ENCODE data around the gene RNF10. TPM values are rescaled to one million over a fixed set of nuclear protein-coding genes. Genes with fewer than 3 reads are reported as not detected.

RNF10 gene
- total RNA-seq (2022; extraction: Qiagen RNA extraction; ENCODE audit: low read depth) = 101 to 111 TPM (median 104 TPM) in 5 replicates

GRCh38 chr12:120534203-120534702 is at the start of gene RNF10:
TSS of gene RNF10 (plus strand) at chr12:120534356. CDS start at chr12:120534812, 456 bp downstream.

GRCh38 chr12:120495731-120496412 is 38.3 kb upstream of the RNF10 start, which contains the start of gene DYNLL1:
TSS of gene DYNLL1 (plus strand) at chr12:120496113. CDS start at chr12:120496422, 309 bp downstream.

DNA sequence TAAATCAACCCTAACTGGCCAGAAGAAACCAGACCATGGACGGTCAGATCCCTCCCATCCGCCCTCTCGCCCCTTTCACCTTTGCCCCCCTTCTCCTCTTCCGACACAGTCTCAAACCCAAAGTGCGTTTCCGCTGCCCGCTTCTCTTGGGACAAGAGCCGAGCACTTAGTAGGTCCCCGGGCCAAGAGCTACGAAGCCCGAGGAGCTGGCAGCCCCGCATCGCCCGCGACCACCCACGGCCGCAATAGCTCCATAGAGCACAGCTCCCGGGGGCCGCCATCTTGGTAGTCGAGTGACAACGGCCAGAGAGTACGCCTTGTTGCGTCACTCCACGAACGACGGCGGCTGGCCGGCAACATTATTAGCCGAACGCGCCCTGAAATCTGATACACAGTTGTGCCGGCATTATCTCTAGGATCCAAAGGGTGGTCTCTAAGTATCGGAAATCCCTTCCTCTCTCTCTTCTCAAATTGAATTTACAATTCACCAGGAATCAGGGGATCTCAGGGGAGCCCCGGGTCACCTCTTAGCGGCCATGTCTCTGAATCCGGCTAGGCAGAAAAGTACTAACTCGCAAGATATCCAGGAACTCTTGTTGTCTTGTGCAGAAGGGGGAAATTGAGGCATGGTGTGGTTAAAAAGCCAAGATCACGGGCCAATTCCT is 5.2 kb upstream of the RNF10 start, which contains the start of gene COQ5:
TSS of gene COQ5 (minus strand) at position 298 of the 665 bp plus-strand sequence. CDS start at position 281, 17 bp downstream.

GRCh38 chr12:120580787-120581723 is 46.9 kb downstream of the RNF10 start, which contains the start of gene POP5:
TSS of gene POP5 (minus strand) at chr12:120581402. CDS start at chr12:120581362, 40 bp downstream.

Other genes with a start within 250 kb of the RNF10 start
- gene RNU4-2, start 242.5 kb upstream of the RNF10 start, total RNA-seq (2022; extraction: Qiagen RNA extraction; ENCODE audit: low read depth) = 9.9 TPM in 1 of 5 replicates, not detected in the others
- not detected in 5 replicates for gene RNU4-1, start 241.1 kb upstream of the RNF10 start, total RNA-seq (2022; extraction: Qiagen RNA extraction; ENCODE audit: low read depth)
- 0.49 to 0.99 TPM (median 0.80 TPM) in 5 replicates for gene SIRT4, start 232.0 kb upstream of the RNF10 start, total RNA-seq (2022; extraction: Qiagen RNA extraction; ENCODE audit: low read depth)
- not detected in 5 replicates for gene PLA2G1B, start 206.6 kb upstream of the RNF10 start, total RNA-seq (2022; extraction: Qiagen RNA extraction; ENCODE audit: low read depth)
- gene MSI1, start 165.2 kb upstream of the RNF10 start, total RNA-seq (2022; extraction: Qiagen RNA extraction; ENCODE audit: low read depth) = 0.59 to 1.6 TPM (median 1.4 TPM) in 5 replicates
- gene COX6A1, start 96.2 kb upstream of the RNF10 start, total RNA-seq (2022; extraction: Qiagen RNA extraction; ENCODE audit: low read depth) = 693 to 941 TPM (median 821 TPM) in 5 replicates
- gene TRIAP1, start 88.0 kb upstream of the RNF10 start, total RNA-seq (2022; extraction: Qiagen RNA extraction; ENCODE audit: low read depth) = 68.9 to 80.8 TPM (median 75.7 TPM) in 5 replicates
- gene GATC, start 87.9 kb upstream of the RNF10 start, total RNA-seq (2022; extraction: Qiagen RNA extraction; ENCODE audit: low read depth) = 21.4 to 28.1 TPM (median 24.7 TPM) in 5 replicates
- gene SRSF9, start 64.6 kb upstream of the RNF10 start, total RNA-seq (2022; extraction: Qiagen RNA extraction; ENCODE audit: low read depth) = 185 to 248 TPM (median 226 TPM) in 5 replicates
- gene DYNLL1, start 38.2 kb upstream of the RNF10 start, total RNA-seq (2022; extraction: Qiagen RNA extraction; ENCODE audit: low read depth) = 587 to 709 TPM (median 639 TPM) in 5 replicates
- gene COQ5, start 5.2 kb upstream of the RNF10 start, total RNA-seq (2022; extraction: Qiagen RNA extraction; ENCODE audit: low read depth) = 26.4 to 31.3 TPM (median 27.1 TPM) in 5 replicates
- 49.2 to 60.3 TPM (median 54.4 TPM) in 5 replicates for gene POP5, start 47.0 kb downstream of the RNF10 start, total RNA-seq (2022; extraction: Qiagen RNA extraction; ENCODE audit: low read depth)
- gene CABP1, start 106.3 kb downstream of the RNF10 start, total RNA-seq (2022; extraction: Qiagen RNA extraction; ENCODE audit: low read depth) = 0.15 to 0.23 TPM (median 0.21 TPM) in 3 of 5 replicates, not detected in the others
- 70.0 to 100 TPM (median 96.2 TPM) in 5 replicates for gene MLEC, start 152.8 kb downstream of the RNF10 start, total RNA-seq (2022; extraction: Qiagen RNA extraction; ENCODE audit: low read depth)
- gene UNC119B, start 176.1 kb downstream of the RNF10 start, total RNA-seq (2022; extraction: Qiagen RNA extraction; ENCODE audit: low read depth) = 21.9 to 30.7 TPM (median 26.6 TPM) in 5 replicates
- gene ACADS, start 191.5 kb downstream of the RNF10 start, total RNA-seq (2022; extraction: Qiagen RNA extraction; ENCODE audit: low read depth) = 8.2 to 12.9 TPM (median 10.9 TPM) in 5 replicates

Measured in A549 treated with RU486 at 1 μM for 4 hours (cell line).